ENCODE measurements around the gene ASTN1.

Gene ASTN1

DNA sequence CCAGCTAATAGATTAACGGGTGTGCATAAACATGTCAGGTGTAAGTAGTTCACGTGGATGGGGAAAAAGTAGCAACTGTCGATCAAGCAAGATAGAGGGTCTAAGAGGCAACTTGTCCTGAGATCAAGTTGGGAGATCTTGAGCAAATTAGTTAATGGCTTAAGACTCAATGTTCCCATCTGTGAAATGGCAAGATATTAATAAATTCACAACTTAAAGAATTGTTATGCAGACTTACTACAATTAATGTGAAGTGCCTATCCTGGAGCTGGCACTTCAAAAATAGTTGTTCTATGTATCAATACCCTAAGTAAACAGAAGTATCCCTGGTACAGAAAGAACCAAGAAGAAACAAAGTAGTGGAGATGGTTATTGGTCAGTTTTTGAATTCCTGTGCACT, 312.4 kb downstream of the ASTN1 start:
- Mint-ChIP-seq H3K4me1 (peaks cover 2% of the 10 kb centered on the region), H3K27me3 (ENCODE audit: low read depth, poor library complexity) (peaks cover 8% of the 10 kb centered on the region), H3K9me3 (no peaks in the 10 kb centered on the region), H3K36me3 (ENCODE audit: low read depth) (no peaks in the 10 kb centered on the region), H3K4me3 (no peak overlapping the region), H3K27ac (no peak overlapping the region)
- TF ChIP-seq, protein P1, sequence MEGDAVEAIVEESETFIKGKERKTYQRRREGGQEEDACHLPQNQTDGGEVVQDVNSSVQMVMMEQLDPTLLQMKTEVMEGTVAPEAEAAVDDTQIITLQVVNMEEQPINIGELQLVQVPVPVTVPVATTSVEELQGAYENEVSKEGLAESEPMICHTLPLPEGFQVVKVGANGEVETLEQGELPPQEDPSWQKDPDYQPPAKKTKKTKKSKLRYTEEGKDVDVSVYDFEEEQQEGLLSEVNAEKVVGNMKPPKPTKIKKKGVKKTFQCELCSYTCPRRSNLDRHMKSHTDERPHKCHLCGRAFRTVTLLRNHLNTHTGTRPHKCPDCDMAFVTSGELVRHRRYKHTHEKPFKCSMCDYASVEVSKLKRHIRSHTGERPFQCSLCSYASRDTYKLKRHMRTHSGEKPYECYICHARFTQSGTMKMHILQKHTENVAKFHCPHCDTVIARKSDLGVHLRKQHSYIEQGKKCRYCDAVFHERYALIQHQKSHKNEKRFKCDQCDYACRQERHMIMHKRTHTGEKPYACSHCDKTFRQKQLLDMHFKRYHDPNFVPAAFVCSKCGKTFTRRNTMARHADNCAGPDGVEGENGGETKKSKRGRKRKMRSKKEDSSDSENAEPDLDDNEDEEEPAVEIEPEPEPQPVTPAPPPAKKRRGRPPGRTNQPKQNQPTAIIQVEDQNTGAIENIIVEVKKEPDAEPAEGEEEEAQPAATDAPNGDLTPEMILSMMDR (IDR thresholded peaks at IDR 0.05) = no peak
- DNase-seq = no peak

DNA sequence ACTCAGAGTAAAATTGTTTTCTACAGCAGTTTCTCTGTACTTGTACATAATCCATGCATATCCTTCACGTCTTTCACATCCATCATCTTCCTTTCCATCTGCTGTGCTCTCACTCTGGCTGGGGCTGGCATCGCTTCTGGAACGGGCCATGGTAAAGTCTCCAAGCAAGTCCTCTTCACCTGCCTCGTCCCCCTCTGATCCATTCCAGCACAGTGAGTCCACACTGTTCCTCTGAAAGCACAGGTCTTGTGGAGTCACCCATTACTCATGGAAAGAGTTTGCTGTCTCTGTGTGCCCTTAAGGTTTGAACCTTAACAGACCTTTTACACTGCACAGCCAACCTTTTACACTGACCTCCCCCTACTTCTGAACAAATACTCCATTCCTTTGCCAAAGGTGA, 313.6 kb downstream of the ASTN1 start:
- H3K4me3 Mint-ChIP-seq = no peak overlapping the region

DNA sequence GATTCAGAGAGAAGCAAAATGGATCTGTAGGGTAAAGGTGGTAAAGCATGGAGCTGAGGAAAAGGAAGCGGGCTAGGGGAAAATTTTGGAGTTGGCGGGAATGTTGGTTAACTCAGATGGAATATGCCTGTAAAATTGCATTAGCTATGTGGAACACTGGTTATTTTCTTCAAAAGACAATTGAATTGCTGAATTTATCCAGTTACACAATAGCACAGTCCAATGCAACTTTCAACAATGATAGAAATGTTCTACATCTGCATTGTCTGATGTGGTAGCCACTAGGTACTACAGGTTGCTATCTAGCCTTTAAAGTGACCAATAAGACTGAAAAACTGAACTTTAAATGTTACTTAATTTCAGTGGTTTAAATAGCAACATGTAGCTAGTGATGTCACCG, 315.2 kb downstream of the ASTN1 start:
- H3K27me3 Mint-ChIP-seq (ENCODE audit: low read depth, poor library complexity) = peaks cover 19% of the 10 kb centered on the region
- H3K4me1 Mint-ChIP-seq = no peaks in the 10 kb centered on the region
- no peak overlapping the region for H3K4me3 Mint-ChIP-seq
- H3K9me3 Mint-ChIP-seq = no peaks in the 10 kb centered on the region
- TF ChIP-seq, protein P1 (IDR thresholded peaks at IDR 0.05) = no peak
- no peak for DNase-seq
- H3K27ac Mint-ChIP-seq = no peak overlapping the region
- H3K36me3 Mint-ChIP-seq (ENCODE audit: low read depth) = no peaks in the 10 kb centered on the region

More for the DNA sequence above, 313.6 kb downstream of the ASTN1 start:
- no peaks in the 10 kb centered on the region for H3K9me3 Mint-ChIP-seq
- H3K4me1 Mint-ChIP-seq = no peaks in the 10 kb centered on the region
- no peaks in the 10 kb centered on the region for H3K36me3 Mint-ChIP-seq (ENCODE audit: low read depth)
- DNase-seq = no peak
- peaks cover 11% of the 10 kb centered on the region for H3K27me3 Mint-ChIP-seq (ENCODE audit: low read depth, poor library complexity)
- no peak overlapping the region for H3K27ac Mint-ChIP-seq
- TF ChIP-seq, protein P1 (IDR thresholded peaks at IDR 0.05) = no peak

DNA sequence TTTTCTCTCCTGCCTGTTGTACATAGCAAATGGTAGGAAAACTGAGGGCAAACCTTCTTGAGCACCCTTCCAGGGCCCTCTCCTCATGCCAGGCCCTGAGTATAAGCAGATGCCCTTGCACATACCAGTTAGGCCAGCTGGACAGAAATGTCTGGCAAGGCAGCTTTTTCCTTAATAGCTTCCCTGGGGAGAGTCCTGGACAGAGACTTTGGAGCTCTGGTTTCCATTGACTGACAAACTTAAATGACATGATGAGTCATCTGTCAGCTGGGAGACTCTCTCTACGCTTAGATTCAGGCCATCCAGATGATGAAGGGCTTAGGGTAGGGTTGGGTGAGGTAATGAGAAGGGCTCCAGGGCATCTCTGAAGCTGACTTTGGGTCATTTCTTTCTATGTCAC, 317.5 kb downstream of the ASTN1 start:
- H3K36me3 Mint-ChIP-seq (ENCODE audit: low read depth) = no peaks in the 10 kb centered on the region
- H3K27me3 Mint-ChIP-seq (ENCODE audit: low read depth, poor library complexity) = peaks cover 18% of the 10 kb centered on the region
- TF ChIP-seq, protein P1 (IDR thresholded peaks at IDR 0.05) = no peak
- H3K27ac Mint-ChIP-seq = no peak overlapping the region
- H3K4me3 Mint-ChIP-seq = no peak overlapping the region
- H3K4me1 Mint-ChIP-seq = no peaks in the 10 kb centered on the region
- H3K9me3 Mint-ChIP-seq = no peaks in the 10 kb centered on the region
- DNase-seq = no peak

DNA sequence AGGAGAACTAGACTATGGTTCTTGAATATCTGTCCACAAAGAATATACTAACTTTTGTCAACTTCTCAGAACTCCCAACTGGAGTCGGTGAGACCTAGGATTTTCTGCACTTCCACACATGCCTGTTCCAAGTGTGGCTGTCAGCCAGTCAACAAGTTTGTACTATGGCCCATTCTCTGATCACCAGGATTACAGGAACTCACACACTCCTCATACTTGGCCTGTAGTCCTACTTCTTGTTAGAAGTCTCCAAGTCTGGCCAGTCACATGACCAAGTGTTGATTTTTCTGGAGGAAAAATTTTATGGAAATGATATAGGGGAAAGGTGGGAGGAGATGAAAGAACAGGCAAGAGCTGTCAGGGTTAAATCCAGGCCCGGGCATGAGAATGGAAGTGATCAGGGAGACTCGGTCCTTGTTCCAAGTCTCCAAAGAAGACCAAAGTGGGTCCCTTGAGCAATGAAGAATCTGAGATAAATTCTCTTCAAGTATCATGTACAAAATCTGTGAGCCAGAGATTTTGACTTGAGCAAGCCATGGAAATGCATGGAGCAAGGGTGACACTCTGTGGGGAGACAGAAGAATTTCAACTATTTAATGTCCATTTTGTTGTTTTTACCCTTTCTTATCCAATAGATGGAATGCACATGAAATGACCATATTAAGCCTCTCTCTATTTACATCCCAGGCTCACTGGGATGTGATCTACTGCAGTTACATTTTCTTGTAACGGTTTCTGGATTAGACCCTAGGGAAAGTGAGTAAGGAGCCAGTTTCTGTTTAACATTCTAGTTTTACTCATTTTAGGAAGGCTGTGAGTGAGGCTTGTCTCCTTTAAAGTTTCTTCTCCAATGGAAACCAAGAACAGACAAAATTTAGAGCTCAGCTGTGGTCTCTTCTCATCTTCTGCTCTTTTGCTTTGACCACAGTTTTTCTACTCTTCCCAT, 320.9 kb downstream of the ASTN1 start:
- DNase-seq = peak; percentile 53
- Mint-ChIP-seq H3K9me3 (no peaks in the 10 kb centered on the region), H3K27me3 (ENCODE audit: low read depth, poor library complexity) (peaks cover 25% of the 10 kb centered on the region), H3K27ac (no peak overlapping the region), H3K36me3 (ENCODE audit: low read depth) (no peaks in the 10 kb centered on the region), H3K4me3 (no peak overlapping the region), H3K4me1 (peaks cover 10% of the 10 kb centered on the region)
- TF ChIP-seq, protein P1 (IDR thresholded peaks at IDR 0.05) = peak; percentile 83

DNA sequence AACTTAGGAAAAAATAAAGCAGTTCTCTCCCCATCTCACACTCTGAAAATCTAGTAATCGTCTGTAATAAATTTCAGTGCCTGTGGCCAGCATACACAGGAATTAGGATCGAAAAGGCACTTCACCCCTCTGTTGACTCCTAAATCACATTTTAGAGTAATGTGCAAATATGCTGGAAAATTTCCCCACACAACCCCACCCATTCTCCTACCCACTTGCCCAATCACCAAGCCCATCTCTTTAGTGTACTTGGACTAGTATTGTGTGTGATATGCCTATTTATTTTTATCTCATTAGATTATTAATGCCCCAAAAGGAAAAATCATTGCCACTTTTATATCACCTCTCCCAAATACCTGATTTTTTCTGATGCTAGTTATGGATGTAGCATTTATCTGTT, 323.3 kb downstream of the ASTN1 start:
- Mint-ChIP-seq H3K4me1 (peaks cover 10% of the 10 kb centered on the region), H3K9me3 (no peaks in the 10 kb centered on the region), H3K36me3 (ENCODE audit: low read depth) (no peaks in the 10 kb centered on the region), H3K27me3 (ENCODE audit: low read depth, poor library complexity) (peaks cover 24% of the 10 kb centered on the region), H3K4me3 (no peak overlapping the region), H3K27ac (no peak overlapping the region)
- TF ChIP-seq, protein P1 (IDR thresholded peaks at IDR 0.05) = no peak
- DNase-seq = no peak

Measured in nephron progenitor cell (in vitro differentiated cells).